ENCODE measurements around the gene LRP10. TPM values are rescaled to one million over a fixed set of nuclear protein-coding genes. Genes with fewer than 3 reads are reported as not detected.
A peak's percentile ranks its signal among the peaks of the same experiment; 100 is the strongest.

LRP10 gene
- total and polyA plus RNA-seq, 5 donors: 28.7 to 89.7 (median 74.9) TPM

GRCh38 chr14:22870811-22871223 is 723 bp upstream of the LRP10 start:
- intact Hi-C loops (cut with DNase I): no loop called here
- Histone ChIP-seq H3K4me3 (ENCODE audit: low read length) (peak overlapping the region; percentile 72), H3K27ac (ENCODE audit: low read length) (peak overlapping the region; percentile 81), H3K27me3 (ENCODE audit: control insufficient read depth, insufficient read depth) (no peaks in the 10 kb centered on the region), H3K9me3 (ENCODE audit: control insufficient read depth, low read length) (no peaks in the 10 kb centered on the region), H3K4me1 (ENCODE audit: control insufficient read depth, insufficient read depth, low read length) (peaks cover 5% of the 10 kb centered on the region)
- 4% methylated on average over 1 of the region's 1 CpG for WGBS
- no peak for DNase-seq
- ATAC-seq: peak; percentile 4 to 6

- intact Hi-C loops (cut with DNase I): no loop called here
- under 1% methylated on average over 45 of the region's 45 CpGs for WGBS
- Histone ChIP-seq H3K27me3 (ENCODE audit: control insufficient read depth, insufficient read depth) (no peaks in the 10 kb centered on the region), H3K4me1 (ENCODE audit: control insufficient read depth, insufficient read depth, low read length) (peaks cover 5% of the 10 kb centered on the region), H3K9me3 (ENCODE audit: control insufficient read depth, low read length) (no peaks in the 10 kb centered on the region), H3K4me3 (ENCODE audit: low read length) (peak overlapping the region; percentile 72), H3K27ac (ENCODE audit: low read length) (peak overlapping the region; percentile 81)
- DNase-seq: peak; percentile 75 to 91 (median 88)
- ATAC-seq: peak; percentile 58 to 64
Measured at GRCh38 chr14:22872033-22872832, 693 bp downstream of the LRP10 start.

- DNase-seq: no peak
- Histone ChIP-seq H3K27me3 (ENCODE audit: control insufficient read depth, insufficient read depth) (no peaks in the 10 kb centered on the region), H3K9me3 (ENCODE audit: control insufficient read depth, low read length) (no peaks in the 10 kb centered on the region), H3K4me1 (ENCODE audit: control insufficient read depth, insufficient read depth, low read length) (peaks cover 5% of the 10 kb centered on the region), H3K27ac (ENCODE audit: low read length) (peak overlapping the region; percentile 81), H3K4me3 (ENCODE audit: low read length) (peak overlapping the region; percentile 72)
- ATAC-seq: no peak
- WGBS: 51% methylated on average over 10 of the region's 10 CpGs
- intact Hi-C loops (cut with DNase I): no loop called here
Measured at GRCh38 chr14:22872833-22873520, 1.4 kb downstream of the LRP10 start.

GRCh38 chr14:22875003-22875747 is 3.6 kb downstream of the LRP10 start:
- Histone ChIP-seq H3K9me3 (ENCODE audit: control insufficient read depth, low read length) (no peaks in the 10 kb centered on the region), H3K27me3 (ENCODE audit: control insufficient read depth, insufficient read depth) (no peaks in the 10 kb centered on the region), H3K4me3 (ENCODE audit: low read length) (no peak overlapping the region), H3K27ac (ENCODE audit: low read length) (no peak overlapping the region), H3K4me1 (ENCODE audit: control insufficient read depth, insufficient read depth, low read length) (peaks cover 5% of the 10 kb centered on the region)
- intact Hi-C loops (cut with DNase I): no loop called here
- no peak for ATAC-seq
- WGBS: 95% methylated on average over 15 of the region's 15 CpGs
- DNase-seq: no peak

- DNase-seq (no peak), ATAC-seq (no peak)
- Histone ChIP-seq H3K4me1 (ENCODE audit: control insufficient read depth, insufficient read depth, low read length) (peaks cover 3% of the 10 kb centered on the region), H3K27ac (ENCODE audit: low read length) (no peak overlapping the region), H3K9me3 (ENCODE audit: control insufficient read depth, low read length) (no peaks in the 10 kb centered on the region), H3K27me3 (ENCODE audit: control insufficient read depth, insufficient read depth) (no peaks in the 10 kb centered on the region), H3K4me3 (ENCODE audit: low read length) (no peak overlapping the region)
- 95% methylated on average over 20 of the region's 20 CpGs for WGBS
- intact Hi-C loops (cut with DNase I): no loop called here
Measured at GRCh38 chr14:22875748-22876319, 4.3 kb downstream of the LRP10 start.

GRCh38 chr14:22877000-22877501 is 5.5 kb downstream of the LRP10 start:
- no peak for ATAC-seq
- DNase-seq: no peak
- no peaks in the 10 kb centered on the region for H3K9me3 ChIP-seq (ENCODE audit: control insufficient read depth, low read length)
- WGBS: 93% methylated on average over 22 of the region's 22 CpGs
- intact Hi-C loops (cut with DNase I): no loop called here
- H3K27me3 ChIP-seq (ENCODE audit: control insufficient read depth, insufficient read depth): no peaks in the 10 kb centered on the region
- H3K4me3 ChIP-seq (ENCODE audit: low read length): no peak overlapping the region
- H3K27ac ChIP-seq (ENCODE audit: low read length): no peak overlapping the region
- peaks cover 3% of the 10 kb centered on the region for H3K4me1 ChIP-seq (ENCODE audit: control insufficient read depth, insufficient read depth, low read length)

- intact Hi-C loops (cut with DNase I): no loop called here
- Histone ChIP-seq H3K4me3 (ENCODE audit: low read length) (no peak overlapping the region), H3K27me3 (ENCODE audit: control insufficient read depth, insufficient read depth) (no peaks in the 10 kb centered on the region), H3K27ac (ENCODE audit: low read length) (no peak overlapping the region), H3K9me3 (ENCODE audit: control insufficient read depth, low read length) (no peaks in the 10 kb centered on the region), H3K4me1 (ENCODE audit: control insufficient read depth, insufficient read depth, low read length) (no peaks in the 10 kb centered on the region)
- WGBS: 75% methylated on average over 8 of the region's 8 CpGs
- ATAC-seq (no peak), DNase-seq (no peak)
Measured at GRCh38 chr14:22878271-22879246, 7.0 kb downstream of the LRP10 start.

GRCh38 chr14:22882064-22882463 is 10.5 kb downstream of the LRP10 start:
- DNase-seq (no peak), ATAC-seq (no peak)
- Histone ChIP-seq H3K4me1 (ENCODE audit: control insufficient read depth, insufficient read depth, low read length) (no peaks in the 10 kb centered on the region), H3K9me3 (ENCODE audit: control insufficient read depth, low read length) (no peaks in the 10 kb centered on the region), H3K27ac (ENCODE audit: low read length) (no peak overlapping the region), H3K27me3 (ENCODE audit: control insufficient read depth, insufficient read depth) (no peaks in the 10 kb centered on the region), H3K4me3 (ENCODE audit: low read length) (no peak overlapping the region)
- 31% methylated on average over 7 of the region's 7 CpGs for WGBS
- intact Hi-C loops (cut with DNase I): no loop called here

- Histone ChIP-seq H3K4me3 (ENCODE audit: low read length) (no peak overlapping the region), H3K4me1 (ENCODE audit: control insufficient read depth, insufficient read depth, low read length) (no peaks in the 10 kb centered on the region), H3K27ac (ENCODE audit: low read length) (no peak overlapping the region), H3K9me3 (ENCODE audit: control insufficient read depth, low read length) (no peaks in the 10 kb centered on the region), H3K27me3 (ENCODE audit: control insufficient read depth, insufficient read depth) (no peaks in the 10 kb centered on the region)
- no peak for DNase-seq
- intact Hi-C loops (cut with DNase I): no loop called here
- 21% methylated on average over 6 of the region's 6 CpGs for WGBS
- no peak for ATAC-seq
Measured at GRCh38 chr14:22882529-22883172, 11.1 kb downstream of the LRP10 start.
